DND-41 (cell line): ENCODE results near the gene ASIC5.

Experiments used
- CTCF ChIP-seq: IDR thresholded peaks from 2 replicates; pipeline ENCODE4 v1.5.1; 2012; ENCODE audit warnings: borderline replicate concordance, low read length, moderate library complexity, mild to moderate bottlenecking; ENCODE audit not compliant: poor library complexity, severe bottlenecking; ENCODE audit errors: extremely low read depth
- EZH2 ChIP-seq: IDR thresholded peaks from 3 replicates; pipeline ENCODE4 v1.6.1; 2012; ENCODE audit warnings: borderline replicate concordance, low read depth, mild to moderate bottlenecking, moderate library complexity, low read length, inconsistent platforms; ENCODE audit not compliant: severe bottlenecking

- no peak for TF ChIP-seq CTCF
- TF ChIP-seq EZH2: no peak
Observed at GRCh38 chr4:155900381-155900780, 34.3 kb upstream of the ASIC5 start.
